Astrocyte (in vitro differentiated cells and primary cell): ENCODE data around the gene MGMT. TPM values are rescaled to one million over a fixed set of nuclear protein-coding genes. Genes with fewer than 3 reads are reported as not detected.

Experiments used
- DNase-seq: peaks from one replicate; pipeline ENCODE4 v3.0.0-alpha.2; 2010; ENCODE audit warnings: low read depth
- FAIRE-seq: peaks from 2 replicates; lab custom pipeline; 2011; peaks lifted over from hg19 to GRCh38; lab: Jason Lieb, UNC
- H2AFZ ChIP-seq: 2 replicates; pipeline ENCODE4 v1.6.0; 2012; ENCODE audit warnings: low read depth, low read length, inconsistent platforms
- H3K27ac ChIP-seq: 2 replicates; pipeline ENCODE4 v1.5.1; 2011; ENCODE audit warnings: low read depth, low read length, inconsistent platforms
- H3K27me3 ChIP-seq: 2 replicates; pipeline ENCODE4 v1.6.0; 2011; ENCODE audit warnings: low read length, inconsistent platforms; ENCODE audit not compliant: insufficient read depth
- H3K36me3 ChIP-seq: 2 replicates; pipeline ENCODE4 v1.5.1; 2011; ENCODE audit warnings: low read length, inconsistent platforms; ENCODE audit not compliant: insufficient read depth
- H3K4me1 ChIP-seq: 2 replicates; pipeline ENCODE4 v1.5.1; 2011; ENCODE audit warnings: low read length, inconsistent platforms; ENCODE audit not compliant: insufficient read depth
- H3K4me2 ChIP-seq: 2 replicates; pipeline ENCODE4 v1.6.0; 2012; ENCODE audit warnings: low read length, inconsistent platforms
- H3K4me3 ChIP-seq: 2 replicates; pipeline ENCODE4 v1.5.1; 2011; ENCODE audit warnings: low read depth, mild to moderate bottlenecking, low read length, inconsistent platforms; ENCODE audit not compliant: insufficient read depth
- H3K79me2 ChIP-seq: 2 replicates; pipeline ENCODE4 v1.6.0; 2012; ENCODE audit warnings: mild to moderate bottlenecking, low read length, inconsistent platforms; ENCODE audit not compliant: insufficient read depth
- H3K9ac ChIP-seq: 2 replicates; pipeline ENCODE4 v1.6.0; 2012; ENCODE audit warnings: mild to moderate bottlenecking, low read length, inconsistent platforms
- H3K9me3 ChIP-seq: 2 replicates; pipeline ENCODE4 v1.5.1; 2012; ENCODE audit warnings: low read depth, mild to moderate bottlenecking, low read length, inconsistent platforms; ENCODE audit not compliant: insufficient read depth
- H4K20me1 ChIP-seq: 2 replicates; pipeline ENCODE4 v1.6.0; 2012; ENCODE audit warnings: low read length, inconsistent platforms; ENCODE audit not compliant: insufficient read depth
- H3K27ac Mint-ChIP-seq: one replicate; pipeline ENCODE4 v1.8.0; 2021; ENCODE audit warnings: mild to moderate bottlenecking, mixed read lengths; ENCODE audit not compliant: unreplicated experiment
- H3K27me3 Mint-ChIP-seq: one replicate; pipeline ENCODE4 v1.8.0; 2021; ENCODE audit warnings: low read depth, mixed read lengths; ENCODE audit not compliant: unreplicated experiment
- H3K36me3 Mint-ChIP-seq: one replicate; pipeline ENCODE4 v1.8.0; 2021; ENCODE audit warnings: low read depth, mixed read lengths; ENCODE audit not compliant: unreplicated experiment
- H3K4me1 Mint-ChIP-seq: one replicate; pipeline ENCODE4 v1.8.0; 2021; ENCODE audit warnings: low read depth, mixed read lengths; ENCODE audit not compliant: unreplicated experiment
- H3K4me3 Mint-ChIP-seq: one replicate; pipeline ENCODE4 v1.8.0; 2021; ENCODE audit warnings: mild to moderate bottlenecking, moderate library complexity, mixed read lengths; ENCODE audit not compliant: unreplicated experiment
- H3K9me3 Mint-ChIP-seq: one replicate; pipeline ENCODE4 v1.8.0; 2021; ENCODE audit warnings: mild to moderate bottlenecking, mixed read lengths; ENCODE audit not compliant: unreplicated experiment
- CTCF ChIP-seq: IDR thresholded peaks from 2 replicates; pipeline ENCODE4 v1.5.1; 2011; ENCODE audit warnings: low read depth, mild to moderate bottlenecking, inconsistent platforms, low read length, moderate library complexity; ENCODE audit not compliant: insufficient read depth
- EZH2 ChIP-seq: IDR thresholded peaks from 2 replicates; pipeline ENCODE4 v1.6.1; 2012; ENCODE audit warnings: mild to moderate bottlenecking, low read length, inconsistent platforms; ENCODE audit not compliant: insufficient read depth
- total RNA-seq: library from RNA; stranded (reverse); gene quantifications from 2 replicates; pipeline ENCODE4 v1.2.1, GENCODE V29; 2021

MGMT gene
- total RNA-seq, 1 donor from 2014 or later, result 9.5 TPM

GRCh38 chr10:129586898-129587443 is 119.9 kb downstream of the MGMT start:
- Histone ChIP-seq H3K79me2 (no peaks in the 10 kb centered on the region), H3K4me2 (no peak overlapping the region), H4K20me1 (no peaks in the 10 kb centered on the region), H3K9ac (no peak overlapping the region), H3K27me3 (no peaks in the 10 kb centered on the region), H2AFZ (no peak overlapping the region), H3K36me3 (no peaks in the 10 kb centered on the region), H3K27ac (no peak overlapping the region), H3K9me3 (peaks cover 5% of the 10 kb centered on the region), H3K4me3 (no peak overlapping the region), H3K4me1 (no peaks in the 10 kb centered on the region)
- Mint-ChIP-seq H3K9me3 (peaks cover 16% of the 10 kb centered on the region), H3K4me1 (no peaks in the 10 kb centered on the region), H3K27ac (no peak overlapping the region), H3K36me3 (peaks cover 12% of the 10 kb centered on the region), H3K27me3 (no peaks in the 10 kb centered on the region), H3K4me3 (no peak overlapping the region)
- no peak for DNase-seq
- TF ChIP-seq EZH2 (no peak), CTCF (no peak)
- no peak for FAIRE-seq

DNA sequence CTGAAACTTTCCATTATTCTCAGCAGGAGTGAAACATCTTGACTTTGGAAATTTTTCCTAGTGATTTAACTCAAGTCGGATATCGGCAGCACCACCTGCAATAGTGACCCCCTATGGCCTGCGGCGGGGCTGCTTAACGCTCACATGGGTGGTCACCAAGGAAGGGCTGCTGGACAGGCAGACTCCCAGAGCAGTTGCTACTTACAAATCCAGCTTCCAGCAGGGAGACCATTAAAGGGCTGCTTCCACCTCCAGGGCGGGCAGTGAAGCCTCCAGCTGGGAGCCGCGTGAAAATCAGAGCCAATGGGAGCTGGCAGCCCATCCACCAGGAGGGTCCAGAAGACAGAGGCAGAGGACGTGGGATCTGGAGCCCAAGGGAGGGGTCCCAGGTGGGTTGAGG is 122.5 kb downstream of the MGMT start:
- Histone ChIP-seq H3K79me2 (no peaks in the 10 kb centered on the region), H3K27me3 (no peaks in the 10 kb centered on the region), H3K27ac (no peak overlapping the region), H2AFZ (no peak overlapping the region), H3K4me3 (no peak overlapping the region), H3K9ac (no peak overlapping the region), H3K4me2 (no peak overlapping the region), H3K36me3 (no peaks in the 10 kb centered on the region), H4K20me1 (no peaks in the 10 kb centered on the region), H3K4me1 (no peaks in the 10 kb centered on the region), H3K9me3 (peaks cover 5% of the 10 kb centered on the region)
- Mint-ChIP-seq H3K27me3 (no peaks in the 10 kb centered on the region), H3K36me3 (peaks cover 9% of the 10 kb centered on the region), H3K4me1 (peaks cover 3% of the 10 kb centered on the region), H3K27ac (no peak overlapping the region), H3K9me3 (peaks cover 19% of the 10 kb centered on the region), H3K4me3 (no peak overlapping the region)
- no peak for FAIRE-seq
- no peak for DNase-seq
- TF ChIP-seq CTCF, result no peak
- TF ChIP-seq EZH2, result no peak

GRCh38 chr10:129593953-129594352 is 126.9 kb downstream of the MGMT start:
- Histone ChIP-seq H3K4me1 (no peaks in the 10 kb centered on the region), H3K4me2 (no peak overlapping the region), H2AFZ (no peak overlapping the region), H3K79me2 (no peaks in the 10 kb centered on the region), H4K20me1 (no peaks in the 10 kb centered on the region), H3K9ac (no peak overlapping the region), H3K4me3 (no peak overlapping the region), H3K27me3 (no peaks in the 10 kb centered on the region), H3K27ac (no peak overlapping the region), H3K9me3 (peaks cover 5% of the 10 kb centered on the region), H3K36me3 (no peaks in the 10 kb centered on the region)
- Mint-ChIP-seq H3K36me3 (peaks cover 13% of the 10 kb centered on the region), H3K27me3 (no peaks in the 10 kb centered on the region), H3K4me1 (peaks cover 3% of the 10 kb centered on the region), H3K9me3 (peaks cover 9% of the 10 kb centered on the region), H3K4me3 (no peak overlapping the region), H3K27ac (no peak overlapping the region)
- FAIRE-seq (no peak), DNase-seq (no peak)
- no peak for TF ChIP-seq EZH2
- no peak for TF ChIP-seq CTCF
